ENCODE results near the gene CADM2. TPM values are rescaled to one million over a fixed set of nuclear protein-coding genes. Genes with fewer than 3 reads are reported as not detected.

CADM2 gene
- total RNA-seq, 6 donors from 2014 or later = under 0.01 to 4.6 (median 1.2) TPM

DNA sequence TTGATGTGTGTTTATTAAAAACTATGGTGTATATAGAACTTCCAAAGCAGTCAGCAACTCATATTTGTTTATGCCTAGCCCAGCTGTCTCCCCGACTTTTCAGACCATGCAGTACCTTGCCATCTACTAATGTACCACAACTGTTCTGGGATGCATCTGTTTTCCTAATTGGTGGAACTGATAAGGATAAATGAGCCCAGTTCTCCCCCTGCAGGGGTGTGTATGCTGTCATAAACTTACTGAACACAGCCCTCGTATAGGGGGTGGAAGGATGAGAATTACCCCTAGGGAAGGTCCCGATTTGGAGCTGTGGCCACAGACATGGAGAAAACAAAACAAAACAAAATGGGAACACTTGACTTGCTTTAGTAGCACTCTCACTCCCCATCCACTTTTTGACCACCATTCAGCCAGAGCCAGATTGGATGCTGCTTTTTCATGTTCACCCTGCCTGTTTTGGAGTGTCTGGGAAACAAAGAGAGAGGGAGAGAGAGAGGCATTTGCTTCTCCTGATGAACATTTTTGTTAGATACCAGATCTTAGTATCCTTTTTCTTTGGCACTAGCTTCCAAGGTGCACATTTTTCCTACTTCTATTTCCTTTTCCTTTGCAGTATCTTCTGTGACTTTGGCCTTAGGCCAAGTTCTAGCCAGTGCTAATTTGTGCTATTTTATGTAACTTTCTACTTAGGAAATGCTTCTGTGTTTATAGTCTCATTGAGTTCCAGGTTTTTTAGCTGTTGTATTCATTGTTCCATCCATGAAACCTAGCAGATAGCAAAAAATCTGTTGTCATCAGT, 29.1 kb downstream of the CADM2 start:
- DNase-seq (no peak), ATAC-seq (ENCODE audit: low FRiP score in 2 of 2) (no peak)
- Histone ChIP-seq H3K4me3 (no peak overlapping the region), H3K27me3 (no peaks in the 10 kb centered on the region), H3K36me3 (no peaks in the 10 kb centered on the region), H3K9me3 (no peaks in the 10 kb centered on the region), H3K27ac (no peak overlapping the region), H3K4me1 (no peaks in the 10 kb centered on the region)
- 66 to 72% methylated on average over 3 of the region's 3 CpGs for WGBS, 2 donors
- TF ChIP-seq EP300 (IDR thresholded peaks at IDR 0.05) = no peak
- TF ChIP-seq POLR2AphosphoS5 (IDR thresholded peaks at IDR 0.05) = no peak
- no peak for TF ChIP-seq POLR2A (IDR thresholded peaks at IDR 0.05)
- TF ChIP-seq, protein P1, sequence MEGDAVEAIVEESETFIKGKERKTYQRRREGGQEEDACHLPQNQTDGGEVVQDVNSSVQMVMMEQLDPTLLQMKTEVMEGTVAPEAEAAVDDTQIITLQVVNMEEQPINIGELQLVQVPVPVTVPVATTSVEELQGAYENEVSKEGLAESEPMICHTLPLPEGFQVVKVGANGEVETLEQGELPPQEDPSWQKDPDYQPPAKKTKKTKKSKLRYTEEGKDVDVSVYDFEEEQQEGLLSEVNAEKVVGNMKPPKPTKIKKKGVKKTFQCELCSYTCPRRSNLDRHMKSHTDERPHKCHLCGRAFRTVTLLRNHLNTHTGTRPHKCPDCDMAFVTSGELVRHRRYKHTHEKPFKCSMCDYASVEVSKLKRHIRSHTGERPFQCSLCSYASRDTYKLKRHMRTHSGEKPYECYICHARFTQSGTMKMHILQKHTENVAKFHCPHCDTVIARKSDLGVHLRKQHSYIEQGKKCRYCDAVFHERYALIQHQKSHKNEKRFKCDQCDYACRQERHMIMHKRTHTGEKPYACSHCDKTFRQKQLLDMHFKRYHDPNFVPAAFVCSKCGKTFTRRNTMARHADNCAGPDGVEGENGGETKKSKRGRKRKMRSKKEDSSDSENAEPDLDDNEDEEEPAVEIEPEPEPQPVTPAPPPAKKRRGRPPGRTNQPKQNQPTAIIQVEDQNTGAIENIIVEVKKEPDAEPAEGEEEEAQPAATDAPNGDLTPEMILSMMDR (IDR thresholded peaks at IDR 0.05) = no peak

DNA sequence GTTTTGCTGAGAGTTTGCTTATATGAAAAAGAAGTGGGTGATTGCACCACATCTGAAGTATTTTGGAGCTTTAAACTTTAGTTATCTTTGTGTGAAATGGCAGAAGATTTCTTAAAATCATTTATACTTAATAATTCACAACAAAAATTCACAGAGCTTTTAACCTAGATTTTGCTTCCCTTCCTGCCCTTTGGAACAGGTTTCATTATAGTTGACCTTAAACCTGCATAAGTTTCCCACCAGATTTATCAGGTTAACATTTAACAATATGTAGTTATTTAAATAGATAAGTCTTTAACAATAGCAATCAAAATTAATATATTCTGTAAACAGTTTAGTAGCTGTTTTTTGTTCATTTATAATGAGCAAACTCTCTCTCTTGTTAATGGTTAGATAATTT, 30.3 kb downstream of the CADM2 start:
- no peak overlapping the region for H3K4me3 ChIP-seq
- H3K4me1 ChIP-seq = no peaks in the 10 kb centered on the region
- no peak overlapping the region for H3K27ac ChIP-seq
- no peaks in the 10 kb centered on the region for H3K9me3 ChIP-seq
- H3K36me3 ChIP-seq = no peaks in the 10 kb centered on the region
- no peak for ATAC-seq (ENCODE audit: low FRiP score in 2 of 2)
- no peaks in the 10 kb centered on the region for H3K27me3 ChIP-seq
- no peak for DNase-seq
- no peak for TF ChIP-seq POLR2AphosphoS5 (IDR thresholded peaks at IDR 0.05)
- TF ChIP-seq, protein P1 (IDR thresholded peaks at IDR 0.05) = no peak

DNA sequence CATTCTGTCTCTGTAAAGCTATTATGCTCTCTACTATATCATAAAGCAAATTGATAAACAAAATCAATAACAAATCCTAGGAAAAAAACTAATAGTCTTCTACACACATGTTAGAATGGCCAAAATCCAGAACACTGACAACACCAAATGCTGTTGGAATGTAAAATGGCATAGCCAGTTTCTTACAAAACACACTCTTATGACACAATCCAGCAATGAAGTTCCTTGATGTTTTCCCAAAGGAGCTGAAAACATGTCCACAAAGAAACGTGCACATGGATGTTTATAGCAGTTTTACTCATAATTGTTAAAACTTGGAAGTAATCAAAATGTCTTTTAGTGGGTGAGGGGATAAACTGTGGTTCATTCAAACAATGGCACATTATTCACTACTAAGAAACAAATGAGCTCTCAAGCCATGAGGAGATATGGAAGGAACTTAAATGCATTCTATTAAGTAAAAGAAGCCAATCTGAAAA, 32.7 kb downstream of the CADM2 start:
- H3K4me3 ChIP-seq = no peak overlapping the region
- TF ChIP-seq POLR2AphosphoS5 (IDR thresholded peaks at IDR 0.05) = no peak
- no peak for TF ChIP-seq EP300 (IDR thresholded peaks at IDR 0.05)
- no peak for TF ChIP-seq POLR2A (IDR thresholded peaks at IDR 0.05)
- TF ChIP-seq, protein P1 (IDR thresholded peaks at IDR 0.05) = no peak
- no peaks in the 10 kb centered on the region for H3K27me3 ChIP-seq
- no peak for ATAC-seq (ENCODE audit: low FRiP score in 2 of 2)
- H3K27ac ChIP-seq = no peak overlapping the region
- no peaks in the 10 kb centered on the region for H3K4me1 ChIP-seq
- WGBS, 2 donors = 29 to 42% methylated on average over 1 of the region's 1 CpG
- no peak for DNase-seq
- no peaks in the 10 kb centered on the region for H3K9me3 ChIP-seq
- no peaks in the 10 kb centered on the region for H3K36me3 ChIP-seq

DNA sequence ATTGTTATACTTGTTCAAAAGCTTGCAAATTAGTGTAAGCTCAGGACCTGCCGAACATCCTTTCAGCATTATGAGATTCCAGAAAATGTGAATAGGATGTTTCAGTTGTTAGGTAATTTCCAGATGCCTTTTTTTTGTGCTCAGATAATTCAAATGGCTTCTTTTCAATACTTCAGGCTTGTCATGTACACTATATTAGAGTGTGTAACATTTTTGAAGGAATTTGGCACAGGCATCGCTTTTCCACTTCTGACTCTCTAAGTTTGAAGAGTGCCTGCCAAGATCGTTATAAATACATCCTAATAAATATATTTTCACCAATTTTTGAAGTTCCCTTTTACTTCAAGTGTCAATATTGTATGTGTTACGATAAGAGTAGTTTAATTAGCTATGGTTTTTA, 35.2 kb downstream of the CADM2 start:
- no peak for ATAC-seq (ENCODE audit: low FRiP score in 2 of 2)
- TF ChIP-seq POLR2AphosphoS5 (IDR thresholded peaks at IDR 0.05) (no peak), EP300 (IDR thresholded peaks at IDR 0.05) (no peak), POLR2A (IDR thresholded peaks at IDR 0.05) (no peak)
- TF ChIP-seq, protein P1 (IDR thresholded peaks at IDR 0.05) = no peak
- Histone ChIP-seq H3K4me1 (no peaks in the 10 kb centered on the region), H3K9me3 (no peaks in the 10 kb centered on the region), H3K36me3 (no peaks in the 10 kb centered on the region), H3K27ac (no peak overlapping the region), H3K27me3 (no peaks in the 10 kb centered on the region), H3K4me3 (no peak overlapping the region)
- WGBS, 2 donors = 52% methylated on average over 4 of the region's 4 CpGs
- DNase-seq = no peak

DNA sequence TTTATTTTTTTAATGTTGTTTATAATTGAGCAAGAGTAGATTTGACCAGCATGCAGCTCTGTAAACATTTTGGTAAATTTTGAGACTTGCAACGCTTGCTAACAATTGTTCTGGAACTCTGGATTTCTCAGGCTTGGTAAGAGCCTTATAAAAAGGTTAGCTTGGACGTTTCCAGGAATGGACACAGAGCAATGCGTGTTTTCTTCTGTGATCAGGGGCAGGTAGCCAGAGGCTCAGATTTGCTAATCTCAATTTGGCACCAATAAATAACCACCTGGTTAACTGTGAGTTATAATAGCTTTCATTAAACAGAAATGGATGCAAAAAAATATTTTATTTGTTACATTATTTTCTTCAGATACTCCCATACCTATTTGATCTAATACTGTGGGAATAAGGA, 39.8 kb downstream of the CADM2 start:
- WGBS, 2 donors = 64 to 76% methylated on average over 3 of the region's 3 CpGs
- H3K27ac ChIP-seq = no peak overlapping the region
- no peak for TF ChIP-seq EP300 (IDR thresholded peaks at IDR 0.05)
- H3K4me3 ChIP-seq = no peak overlapping the region
- H3K4me1 ChIP-seq = no peaks in the 10 kb centered on the region
- ATAC-seq (ENCODE audit: low FRiP score in 2 of 2) (no peak), DNase-seq (no peak)
- H3K36me3 ChIP-seq = no peaks in the 10 kb centered on the region
- no peaks in the 10 kb centered on the region for H3K27me3 ChIP-seq
- no peaks in the 10 kb centered on the region for H3K9me3 ChIP-seq

Data from upper lobe of left lung (tissue), 6 donors.